BE2C (cell line): ENCODE data around the gene C19orf25.

Experiments used
- DNase-seq: peaks from one replicate; pipeline ENCODE4 v3.0.0-alpha.2; 2020
- H3K27me3 ChIP-seq: fragments of 250-450 bp; sonication (Bioruptor Pico); 2 replicates; pipeline ENCODE4 v1.5.1; 2020; ENCODE audit warnings: mild to moderate bottlenecking
- H3K36me3 ChIP-seq: fragments of 250-450 bp; sonication (Bioruptor Pico); 2 replicates; pipeline ENCODE4 v1.5.1; 2020; ENCODE audit warnings: mild to moderate bottlenecking
- H3K4me1 ChIP-seq: fragments of 250-450 bp; sonication (Bioruptor Pico); 2 replicates; pipeline ENCODE4 v1.5.1; 2020
- H3K4me3 ChIP-seq: 2 replicates; pipeline ENCODE4 v1.5.1; 2011; ENCODE audit warnings: low read depth, low read length
- H3K9me3 ChIP-seq: fragments of 250-450 bp; sonication (Bioruptor Pico); 2 replicates; pipeline ENCODE4 v1.5.1; 2020
- TF ChIP-seq, protein P1 (sequence below): IDR thresholded peaks from 2 replicates; pipeline ENCODE4 v1.5.1; 2012; ENCODE audit warnings: mild to moderate bottlenecking, low read depth, low read length

C19orf25 gene

DNA sequence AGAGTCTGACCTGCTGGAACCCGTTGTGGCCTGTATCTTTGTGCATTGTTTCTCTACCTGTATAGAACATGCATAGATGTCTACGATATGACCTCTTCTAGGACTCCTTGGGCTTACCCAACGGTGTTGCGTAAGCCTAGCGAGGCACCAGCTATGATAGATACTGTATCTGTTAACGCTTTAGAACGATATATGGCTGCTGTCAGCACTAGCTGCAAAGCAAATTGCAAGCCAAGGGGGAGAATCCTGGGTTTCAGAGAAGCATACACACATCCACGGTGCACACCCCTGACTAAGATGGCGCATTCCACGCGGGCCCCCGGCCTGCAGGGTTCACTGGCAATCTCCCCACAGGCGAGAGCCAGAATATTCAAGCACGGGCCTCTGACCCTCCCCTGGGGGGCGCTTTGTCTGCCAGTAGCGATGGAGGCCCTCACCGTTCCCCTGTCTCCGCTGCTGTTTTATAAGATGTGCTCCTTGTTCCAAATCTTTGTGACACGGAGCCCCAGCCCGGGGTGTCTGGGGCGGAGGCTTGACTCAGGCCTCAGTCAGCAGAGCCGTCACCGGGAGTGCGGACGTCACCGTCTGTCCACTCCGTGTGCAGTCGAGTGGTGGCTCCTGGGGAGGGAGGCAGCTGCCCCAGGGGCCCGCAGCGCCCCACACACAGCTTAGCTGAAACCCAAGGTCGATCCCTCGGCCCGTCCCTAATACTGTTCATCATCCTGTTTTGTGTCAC, 53.7 kb downstream of the C19orf25 start:
- no peak for DNase-seq
- Histone ChIP-seq H3K36me3 (peaks cover 96% of the 10 kb centered on the region), H3K4me1 (no peaks in the 10 kb centered on the region; the same call in 1 of the 2 replicates), H3K4me3 (no peak overlapping the region), H3K9me3 (no peaks in the 10 kb centered on the region), H3K27me3 (no peaks in the 10 kb centered on the region)
- TF ChIP-seq, protein P1, sequence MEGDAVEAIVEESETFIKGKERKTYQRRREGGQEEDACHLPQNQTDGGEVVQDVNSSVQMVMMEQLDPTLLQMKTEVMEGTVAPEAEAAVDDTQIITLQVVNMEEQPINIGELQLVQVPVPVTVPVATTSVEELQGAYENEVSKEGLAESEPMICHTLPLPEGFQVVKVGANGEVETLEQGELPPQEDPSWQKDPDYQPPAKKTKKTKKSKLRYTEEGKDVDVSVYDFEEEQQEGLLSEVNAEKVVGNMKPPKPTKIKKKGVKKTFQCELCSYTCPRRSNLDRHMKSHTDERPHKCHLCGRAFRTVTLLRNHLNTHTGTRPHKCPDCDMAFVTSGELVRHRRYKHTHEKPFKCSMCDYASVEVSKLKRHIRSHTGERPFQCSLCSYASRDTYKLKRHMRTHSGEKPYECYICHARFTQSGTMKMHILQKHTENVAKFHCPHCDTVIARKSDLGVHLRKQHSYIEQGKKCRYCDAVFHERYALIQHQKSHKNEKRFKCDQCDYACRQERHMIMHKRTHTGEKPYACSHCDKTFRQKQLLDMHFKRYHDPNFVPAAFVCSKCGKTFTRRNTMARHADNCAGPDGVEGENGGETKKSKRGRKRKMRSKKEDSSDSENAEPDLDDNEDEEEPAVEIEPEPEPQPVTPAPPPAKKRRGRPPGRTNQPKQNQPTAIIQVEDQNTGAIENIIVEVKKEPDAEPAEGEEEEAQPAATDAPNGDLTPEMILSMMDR = no peak

DNA sequence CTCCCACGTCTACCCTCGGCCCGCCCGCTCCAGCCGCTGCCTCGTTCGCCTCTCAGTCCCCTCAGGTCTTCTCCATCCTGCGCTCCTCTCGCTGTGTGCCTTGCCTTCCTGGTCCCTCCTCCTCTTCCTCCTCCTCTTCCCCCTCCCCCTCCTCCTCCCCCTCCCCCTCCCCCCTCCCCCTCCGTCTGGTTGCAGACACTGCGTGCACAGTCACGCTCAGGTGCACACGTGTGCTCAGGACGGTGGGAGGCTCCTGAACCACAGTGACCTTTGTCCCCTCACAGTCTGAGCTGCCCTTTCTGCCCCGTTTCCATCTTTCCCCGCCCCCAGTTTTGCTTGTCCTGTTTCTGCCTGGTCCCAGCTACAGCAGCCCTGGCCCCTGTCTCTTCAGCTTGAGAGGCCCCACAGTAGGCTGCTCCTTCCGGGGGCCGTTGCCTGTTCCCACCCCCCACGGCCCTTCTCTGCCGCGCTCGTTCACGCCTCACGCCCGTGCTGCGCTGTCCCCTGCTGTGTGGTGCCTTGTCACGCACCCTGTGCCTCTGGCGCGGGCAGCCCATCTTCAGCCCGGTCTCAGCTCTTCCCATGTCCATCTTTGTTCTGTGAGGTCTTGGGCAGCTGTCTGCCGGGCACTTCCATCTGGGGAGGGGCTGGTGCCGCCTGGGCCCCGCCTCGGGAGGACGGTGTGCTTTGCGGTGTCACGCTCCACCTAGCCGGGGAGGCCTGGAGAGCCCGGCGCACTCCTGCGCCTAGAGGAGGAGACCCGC, 54.6 kb downstream of the C19orf25 start:
- peaks cover 89% of the 10 kb centered on the region for H3K36me3 ChIP-seq
- TF ChIP-seq, protein P1 = no peak
- H3K4me3 ChIP-seq = no peak overlapping the region
- H3K27me3 ChIP-seq = no peaks in the 10 kb centered on the region
- no peaks in the 10 kb centered on the region for H3K9me3 ChIP-seq
- H3K4me1 ChIP-seq = no peaks in the 10 kb centered on the region; the same call in 1 of the 2 replicates
- DNase-seq = no peak

DNA sequence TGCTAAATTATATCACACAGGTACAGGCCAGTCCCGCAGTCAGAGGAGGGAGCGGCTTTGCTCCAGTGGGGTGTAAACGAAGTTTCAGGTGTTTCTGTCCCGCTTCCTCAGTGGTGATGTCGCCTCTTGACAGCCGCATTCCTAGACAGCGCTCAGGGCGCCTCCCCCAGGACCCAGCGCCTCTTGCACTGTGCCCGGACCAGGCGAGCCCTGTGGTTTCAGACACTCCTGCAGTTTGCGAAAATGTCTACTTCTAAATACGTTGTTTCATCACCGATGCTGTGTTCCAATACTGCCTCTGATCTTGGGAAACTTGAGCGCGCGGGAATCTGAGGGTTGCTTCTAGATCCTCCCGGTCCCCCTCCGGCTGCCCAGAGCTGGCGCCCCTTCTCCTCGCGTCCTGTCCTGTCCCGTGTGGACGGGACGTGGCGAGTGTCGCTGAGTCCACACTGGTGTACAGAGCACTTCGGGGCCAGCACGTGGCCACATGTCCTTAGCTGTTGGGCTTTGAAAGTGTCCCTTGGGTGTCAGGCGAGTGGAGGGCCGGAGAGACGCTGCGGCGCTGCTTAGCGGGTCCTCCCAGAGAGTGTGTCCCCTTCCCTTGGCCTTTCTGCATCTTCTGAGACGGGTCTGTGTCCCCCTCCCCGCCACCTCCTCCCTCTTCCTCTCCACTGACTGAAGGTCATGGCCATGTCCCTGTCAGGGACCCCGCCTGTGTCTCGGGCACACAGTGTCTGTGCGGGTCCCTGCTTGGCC, 55.4 kb downstream of the C19orf25 start:
- TF ChIP-seq, protein P1 = no peak
- no peak for DNase-seq
- H3K4me1 ChIP-seq = no peaks in the 10 kb centered on the region; the same call in 1 of the 2 replicates
- no peaks in the 10 kb centered on the region for H3K27me3 ChIP-seq
- H3K4me3 ChIP-seq = no peak overlapping the region
- peaks cover 89% of the 10 kb centered on the region for H3K36me3 ChIP-seq
- no peaks in the 10 kb centered on the region for H3K9me3 ChIP-seq
